ENCODE results near the gene WDR46.

DNA sequence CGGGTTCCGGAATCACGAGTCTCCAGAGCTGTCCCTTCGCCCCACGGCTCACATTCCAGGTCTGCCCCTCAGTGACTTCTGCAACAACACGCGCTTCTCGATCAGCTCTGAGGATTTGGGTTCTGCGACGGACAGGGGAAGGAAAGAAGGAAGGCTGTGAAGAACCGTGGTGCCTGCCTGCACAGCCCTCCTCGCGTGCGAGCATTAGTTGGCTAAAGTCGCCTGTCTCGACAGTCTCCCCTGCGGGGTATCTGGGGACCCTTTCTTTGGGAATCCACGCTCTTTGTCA is 40.5 kb downstream of the WDR46 start:
- TF ChIP-seq, protein P1, sequence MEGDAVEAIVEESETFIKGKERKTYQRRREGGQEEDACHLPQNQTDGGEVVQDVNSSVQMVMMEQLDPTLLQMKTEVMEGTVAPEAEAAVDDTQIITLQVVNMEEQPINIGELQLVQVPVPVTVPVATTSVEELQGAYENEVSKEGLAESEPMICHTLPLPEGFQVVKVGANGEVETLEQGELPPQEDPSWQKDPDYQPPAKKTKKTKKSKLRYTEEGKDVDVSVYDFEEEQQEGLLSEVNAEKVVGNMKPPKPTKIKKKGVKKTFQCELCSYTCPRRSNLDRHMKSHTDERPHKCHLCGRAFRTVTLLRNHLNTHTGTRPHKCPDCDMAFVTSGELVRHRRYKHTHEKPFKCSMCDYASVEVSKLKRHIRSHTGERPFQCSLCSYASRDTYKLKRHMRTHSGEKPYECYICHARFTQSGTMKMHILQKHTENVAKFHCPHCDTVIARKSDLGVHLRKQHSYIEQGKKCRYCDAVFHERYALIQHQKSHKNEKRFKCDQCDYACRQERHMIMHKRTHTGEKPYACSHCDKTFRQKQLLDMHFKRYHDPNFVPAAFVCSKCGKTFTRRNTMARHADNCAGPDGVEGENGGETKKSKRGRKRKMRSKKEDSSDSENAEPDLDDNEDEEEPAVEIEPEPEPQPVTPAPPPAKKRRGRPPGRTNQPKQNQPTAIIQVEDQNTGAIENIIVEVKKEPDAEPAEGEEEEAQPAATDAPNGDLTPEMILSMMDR (IDR thresholded peaks at IDR 0.05) = no peak
- no peak for TF ChIP-seq POLR2A (IDR thresholded peaks at IDR 0.05)
